ENCODE measurements around the gene RSPH4A.

Gene RSPH4A

GRCh38 chr6:116570856-116571682, 45.2 kb upstream of the RSPH4A start, which contains the start of gene RWDD1:
Gene RWDD1, plus strand, starts transcription at chr6:116571504. Its CDS starts 79 bp downstream, at chr6:116571583.
- peak within 1 kb of the TSS; percentile 58 for H3K27ac ChIP-seq (ENCODE audit: low read depth, low read length)
- peaks cover 63% of the 10 kb centered on the region for H3K79me2 ChIP-seq (ENCODE audit: control insufficient read depth, low read length)
- peaks cover 36% of the 10 kb centered on the region for H3K36me3 ChIP-seq (ENCODE audit: control insufficient read depth, low read length)
- TF ChIP-seq CTCF (IDR thresholded peaks at IDR 0.05; ENCODE audit: low read depth, low read length, poor library complexity, severe bottlenecking) = no peak
- TF ChIP-seq EZH2phosphoT487 (IDR thresholded peaks at IDR 0.05; ENCODE audit: borderline replicate concordance, low read length) = no peak
- peaks cover 4% of the 10 kb centered on the region; the same call in 1 of the 2 replicates for H3K27me3 ChIP-seq (ENCODE audit: control insufficient read depth, low read length)
- no peaks in the 10 kb centered on the region for H3K9me2 ChIP-seq (replicated peaks; ENCODE audit: control insufficient read depth, low read length)
- H4K20me1 ChIP-seq (ENCODE audit: control insufficient read depth, insufficient read depth, low read depth, low read length) = peaks cover 7% of the 10 kb centered on the region
- no peaks in the 10 kb centered on the region for H3K9me3 ChIP-seq (ENCODE audit: control insufficient read depth, insufficient read depth, low read length)
- peak within 1 kb of the TSS; percentile 96 for H3K4me3 ChIP-seq (ENCODE audit: low read length)
- peak within 1 kb of the TSS; percentile 86 for H3K4me2 ChIP-seq (ENCODE audit: low read length)
- no peaks in the 10 kb centered on the region; the same call in 1 of the 2 replicates for H3F3A ChIP-seq (ENCODE audit: control insufficient read depth, insufficient read depth)
- peaks cover 35% of the 10 kb centered on the region for H3K4me1 ChIP-seq (ENCODE audit: control insufficient read depth, low read length)

GRCh38 chr6:116571683-116572000, 44.6 kb upstream of the RSPH4A start:
- H4K20me1 ChIP-seq (ENCODE audit: control insufficient read depth, insufficient read depth, low read depth, low read length) = peaks cover 7% of the 10 kb centered on the region
- peak overlapping the region; percentile 58 for H3K27ac ChIP-seq (ENCODE audit: low read depth, low read length)
- peak overlapping the region; percentile 86 for H3K4me2 ChIP-seq (ENCODE audit: low read length)
- H3K4me1 ChIP-seq (ENCODE audit: control insufficient read depth, low read length) = peaks cover 35% of the 10 kb centered on the region
- H3K9me2 ChIP-seq (replicated peaks; ENCODE audit: control insufficient read depth, low read length) = no peaks in the 10 kb centered on the region
- peak overlapping the region; percentile 96 for H3K4me3 ChIP-seq (ENCODE audit: low read length)
- peaks cover 69% of the 10 kb centered on the region for H3K79me2 ChIP-seq (ENCODE audit: control insufficient read depth, low read length)
- no peaks in the 10 kb centered on the region for H3K9me3 ChIP-seq (ENCODE audit: control insufficient read depth, insufficient read depth, low read length)
- no peak for TF ChIP-seq EZH2phosphoT487 (IDR thresholded peaks at IDR 0.05; ENCODE audit: borderline replicate concordance, low read length)
- TF ChIP-seq CTCF (IDR thresholded peaks at IDR 0.05; ENCODE audit: low read depth, low read length, poor library complexity, severe bottlenecking) = no peak
- peaks cover 42% of the 10 kb centered on the region for H3K36me3 ChIP-seq (ENCODE audit: control insufficient read depth, low read length)
- no peaks in the 10 kb centered on the region; the same call in 1 of the 2 replicates for H3F3A ChIP-seq (ENCODE audit: control insufficient read depth, insufficient read depth)
- peaks cover under 1% of the 10 kb centered on the region; the same call in 1 of the 2 replicates for H3K27me3 ChIP-seq (ENCODE audit: control insufficient read depth, low read length)

DNA sequence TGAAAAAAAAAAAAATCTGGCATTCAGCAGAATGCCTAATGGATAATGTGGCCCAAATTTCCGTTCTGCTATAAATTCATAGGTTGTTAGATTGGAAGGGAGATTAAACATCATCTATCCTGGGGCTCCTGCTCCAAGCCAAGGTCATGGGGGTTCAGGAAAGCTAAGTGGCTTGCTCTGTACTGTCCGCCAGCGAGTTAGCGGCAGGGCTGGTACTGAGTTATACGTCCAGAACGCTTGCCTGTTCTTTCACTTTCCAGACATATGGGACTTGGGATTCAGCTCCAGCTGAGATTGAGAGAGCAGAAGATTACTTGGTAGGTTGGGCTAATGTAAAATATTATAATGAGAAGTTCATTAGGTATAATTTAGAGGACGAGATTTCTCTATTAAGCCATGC, 44.1 kb upstream of the RSPH4A start:
- Histone ChIP-seq H3K9me3 (ENCODE audit: control insufficient read depth, insufficient read depth, low read length) (no peaks in the 10 kb centered on the region), H3K79me2 (ENCODE audit: control insufficient read depth, low read length) (peaks cover 74% of the 10 kb centered on the region), H3K4me3 (ENCODE audit: low read length) (peak overlapping the region; percentile 96), H4K20me1 (ENCODE audit: control insufficient read depth, insufficient read depth, low read depth, low read length) (peaks cover 7% of the 10 kb centered on the region), H3K27me3 (ENCODE audit: control insufficient read depth, low read length) (no peaks in the 10 kb centered on the region), H3K36me3 (ENCODE audit: control insufficient read depth, low read length) (peaks cover 47% of the 10 kb centered on the region), H3F3A (ENCODE audit: control insufficient read depth, insufficient read depth) (no peaks in the 10 kb centered on the region; the same call in 1 of the 2 replicates), H3K27ac (ENCODE audit: low read depth, low read length) (peak overlapping the region; percentile 58; the same call in 1 of the 2 replicates), H3K4me2 (ENCODE audit: low read length) (peak overlapping the region; percentile 86), H3K9me2 (replicated peaks; ENCODE audit: control insufficient read depth, low read length) (no peaks in the 10 kb centered on the region), H3K4me1 (ENCODE audit: control insufficient read depth, low read length) (peaks cover 35% of the 10 kb centered on the region)
- TF ChIP-seq CTCF (IDR thresholded peaks at IDR 0.05; ENCODE audit: low read depth, low read length, poor library complexity, severe bottlenecking) = no peak
- TF ChIP-seq EZH2phosphoT487 (IDR thresholded peaks at IDR 0.05; ENCODE audit: borderline replicate concordance, low read length) = no peak
